ENCODE data around the gene KLK13.

KLK13 gene

DNA sequence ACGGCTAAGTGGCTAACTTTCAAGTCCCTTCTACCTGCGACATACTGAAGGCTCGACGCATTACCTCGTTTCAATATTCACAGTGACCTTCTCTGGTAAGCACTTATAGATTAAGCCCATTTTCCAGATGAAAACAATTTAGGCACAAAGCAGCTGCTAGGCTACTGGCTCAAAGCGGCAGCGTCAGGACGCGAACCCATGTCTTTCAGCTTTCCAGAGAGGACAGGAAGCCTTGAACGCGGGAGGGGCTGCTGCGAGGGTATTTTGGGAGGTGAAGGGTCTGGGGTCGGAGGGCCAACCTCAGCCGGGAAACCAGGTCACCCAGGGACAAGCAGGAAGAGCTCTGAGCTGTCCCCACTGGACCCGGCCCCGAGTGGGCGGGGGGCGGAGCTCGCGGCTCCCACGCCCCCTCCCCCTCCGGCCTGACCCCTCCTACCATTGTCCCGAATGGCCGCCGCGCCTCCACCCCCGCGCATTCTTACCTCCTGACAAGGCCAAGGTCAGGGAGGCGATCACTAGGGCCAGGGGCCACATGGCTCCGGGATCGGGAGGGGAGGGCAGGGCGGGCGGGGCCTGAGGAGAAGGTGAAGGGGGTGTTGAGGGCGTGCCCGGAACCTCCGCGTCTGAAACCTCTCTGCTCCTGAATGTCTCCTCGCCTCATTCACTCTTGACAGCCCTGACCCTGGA lies at the start of gene KLK13:
Gene KLK13 (minus strand): TSS at position 559 of the 687 bp plus-strand sequence. CDS start 25 bp downstream, at position 534.
- DNase-seq (ENCODE audit: low read depth in 2 of 2): no peak

DNA sequence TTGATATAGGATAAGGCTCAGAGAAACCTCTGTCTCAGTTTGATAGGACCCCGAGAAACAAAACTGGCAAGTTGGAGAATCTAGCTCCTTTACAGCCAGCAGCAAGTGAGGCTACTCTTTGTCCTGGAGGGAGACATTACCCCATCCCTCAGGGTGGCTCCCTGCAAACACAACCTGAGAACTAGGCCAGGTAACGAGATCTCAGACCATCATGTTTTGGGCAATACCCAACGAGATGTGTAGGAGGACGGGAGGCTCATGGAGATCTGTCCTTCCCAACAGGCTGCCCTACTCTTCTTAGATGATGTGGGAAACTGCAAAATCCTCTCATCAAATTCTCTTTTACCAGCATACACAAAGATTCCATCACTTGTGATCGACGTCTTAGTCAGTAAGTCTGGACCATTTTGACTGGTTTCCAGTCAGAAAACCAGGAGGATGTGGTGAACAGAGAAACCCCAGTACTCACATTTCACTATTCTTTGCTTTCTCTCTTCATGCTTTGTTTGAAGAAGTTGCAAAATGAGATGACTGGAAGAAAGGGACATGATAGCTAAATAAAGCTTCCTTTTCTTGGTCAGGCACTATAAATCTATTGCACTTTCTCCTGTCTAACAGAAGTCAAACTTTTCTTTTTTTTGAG lies 49.3 kb upstream of the KLK13 start:
- no peak for DNase-seq (ENCODE audit: low read depth in 2 of 2)

GRCh38 chr19:51111606-51112005 lies 46.7 kb upstream of the KLK13 start:
- no peak for DNase-seq (ENCODE audit: low read depth in 2 of 2)

DNA sequence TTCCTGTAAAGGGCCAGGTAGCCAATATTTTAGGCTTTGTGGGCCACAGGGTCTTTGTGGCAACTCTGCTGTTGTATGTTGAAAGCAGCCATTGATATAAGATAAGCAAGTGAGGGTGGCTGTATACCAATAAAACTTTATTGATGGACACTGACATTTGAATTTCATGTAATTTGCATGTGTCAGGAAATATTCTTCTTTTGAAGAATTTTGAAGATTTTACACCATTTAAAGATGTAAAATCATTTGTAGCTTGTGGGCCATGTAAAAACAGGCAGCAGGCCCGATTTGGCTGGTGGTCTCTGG lies 45.7 kb upstream of the KLK13 start:
- no peak for DNase-seq (ENCODE audit: low read depth in 2 of 2)

- DNase-seq (ENCODE audit: low read depth in 2 of 2): no peak
Measured at GRCh38 chr19:51108805-51109146, 43.9 kb upstream of the KLK13 start.

GRCh38 chr19:51108066-51108804 lies 43.3 kb upstream of the KLK13 start, which contains the start of gene CTU1:
Gene CTU1, minus strand, starts transcription at chr19:51108409. Its CDS starts 3,840 bp downstream, at chr19:51104569.
- DNase-seq (ENCODE audit: low read depth in 2 of 2): peak; percentile 97 to 99

- no peak for DNase-seq (ENCODE audit: low read depth in 2 of 2)
Measured at GRCh38 chr19:51107406-51108065, 42.6 kb upstream of the KLK13 start.

GRCh38 chr19:51103926-51104341 lies 39.0 kb upstream of the KLK13 start:
- DNase-seq (ENCODE audit: low read depth in 2 of 2): no peak

DNA sequence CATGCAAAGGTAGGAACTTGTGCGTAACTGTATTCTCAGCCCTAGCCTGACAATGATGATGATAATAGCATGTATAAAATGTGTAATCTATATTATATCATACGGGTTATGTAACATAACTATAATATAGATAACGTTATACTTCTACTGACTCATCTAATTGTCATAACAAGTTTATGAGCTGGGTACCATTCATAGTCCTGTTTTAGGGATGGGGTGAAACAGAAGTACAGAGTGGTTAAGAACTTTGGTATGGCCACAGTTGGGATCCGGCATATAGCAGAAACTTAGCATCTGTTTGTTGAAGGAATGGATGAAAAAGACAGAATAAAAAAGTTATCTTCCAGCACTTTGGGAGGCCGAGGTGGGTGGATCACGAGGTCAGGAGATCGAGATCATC lies 38.1 kb upstream of the KLK13 start:
- no peak for DNase-seq (ENCODE audit: low read depth in 2 of 2)

DNA sequence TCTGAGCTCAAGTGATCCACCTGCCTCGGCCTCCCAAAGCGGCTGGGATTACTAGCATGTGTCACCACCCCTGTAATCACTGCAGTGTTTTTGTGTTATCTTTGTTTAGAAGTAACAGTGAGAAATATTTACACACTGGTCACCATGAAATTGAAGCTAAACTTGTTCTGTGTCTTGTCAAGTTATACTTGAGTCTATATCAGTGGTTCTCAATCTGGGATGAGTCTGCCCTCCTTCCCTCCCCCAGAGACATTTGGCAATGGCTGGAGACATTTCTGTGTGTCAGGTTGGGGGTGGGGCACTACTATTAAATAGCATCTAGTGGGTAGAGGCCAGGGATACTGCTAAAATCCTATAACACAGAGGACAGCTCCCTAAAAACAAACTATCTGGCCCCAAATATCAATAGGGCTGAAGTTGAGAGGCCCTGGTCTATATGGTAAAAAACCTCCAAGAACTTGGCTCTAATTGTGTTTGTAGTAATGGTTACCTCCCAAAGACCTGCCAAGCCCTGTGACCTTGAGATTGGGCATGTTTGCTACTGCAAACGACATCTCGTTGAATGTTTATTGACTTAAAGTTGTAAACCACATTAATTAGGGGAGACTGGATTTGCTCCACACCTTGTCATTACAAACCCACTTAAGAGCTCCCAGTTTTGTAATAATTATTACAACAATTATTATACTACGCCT lies 36.4 kb upstream of the KLK13 start:
- DNase-seq (ENCODE audit: low read depth in 2 of 2): no peak

- no peak for DNase-seq (ENCODE audit: low read depth in 2 of 2)
Measured at GRCh38 chr19:51100601-51101000, 35.7 kb upstream of the KLK13 start.

GRCh38 chr19:51099047-51099382 lies 34.1 kb upstream of the KLK13 start:
- DNase-seq (ENCODE audit: low read depth in 2 of 2): no peak

- DNase-seq (ENCODE audit: low read depth in 2 of 2): peak in 1 of 2 donors; percentile 31
Measured at GRCh38 chr19:51098365-51099046, 33.6 kb upstream of the KLK13 start.

DNA sequence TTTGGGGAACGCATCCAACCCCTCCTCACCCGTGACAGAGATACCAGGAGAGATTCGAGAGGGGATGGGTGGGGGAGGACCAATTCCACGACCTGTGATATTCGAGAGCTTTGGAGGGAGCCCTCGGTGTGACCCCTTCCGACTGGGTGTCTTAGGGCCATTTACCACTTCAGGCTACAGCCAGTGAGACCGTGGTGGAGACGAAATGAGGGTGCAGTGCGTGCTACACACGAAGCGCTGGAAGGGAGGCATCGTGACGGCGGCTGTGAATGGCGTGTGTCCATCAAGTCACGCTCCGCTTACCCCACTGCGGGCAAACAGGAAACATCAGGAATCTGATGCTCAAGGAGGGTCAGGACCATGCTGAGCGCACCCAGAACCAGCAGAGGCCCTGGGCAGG lies 32.9 kb upstream of the KLK13 start:
- no peak for DNase-seq (ENCODE audit: low read depth in 2 of 2)

- peak; percentile 42 to 58 for DNase-seq (ENCODE audit: low read depth in 2 of 2)
Measured at GRCh38 chr19:51097166-51097738, 32.4 kb upstream of the KLK13 start.

- no peak for DNase-seq (ENCODE audit: low read depth in 2 of 2)
Measured at GRCh38 chr19:51096473-51097165, 31.7 kb upstream of the KLK13 start.

DNA sequence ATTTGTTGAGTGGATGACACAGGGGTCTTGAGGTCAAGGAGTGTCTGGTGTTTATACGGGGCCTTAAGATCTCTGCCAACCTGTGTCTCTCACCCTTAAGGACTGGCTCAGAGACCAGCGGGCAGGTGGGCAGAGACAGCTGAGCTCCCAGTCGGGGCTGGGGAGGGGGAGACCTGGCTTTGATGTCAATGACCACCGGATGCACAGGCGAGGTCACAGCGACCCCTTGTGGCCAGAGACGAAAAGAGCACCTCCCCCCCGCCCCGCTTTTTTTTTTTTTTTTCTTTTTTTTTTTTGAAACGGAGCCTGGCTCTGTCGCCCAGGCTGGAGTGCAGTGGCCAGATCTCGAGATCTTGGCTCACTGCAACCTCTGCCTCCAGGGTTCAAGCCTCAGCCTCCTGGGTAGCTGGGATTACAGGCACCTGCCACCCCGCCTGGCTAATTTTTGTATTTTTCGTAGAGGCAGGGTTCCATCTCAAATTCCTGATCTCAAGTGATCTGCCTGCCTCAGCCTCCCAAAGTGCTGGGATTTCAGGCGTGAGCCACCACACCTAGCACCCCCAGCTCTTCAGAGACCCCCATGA lies 29.9 kb upstream of the KLK13 start:
- DNase-seq (ENCODE audit: low read depth in 2 of 2): no peak

DNA sequence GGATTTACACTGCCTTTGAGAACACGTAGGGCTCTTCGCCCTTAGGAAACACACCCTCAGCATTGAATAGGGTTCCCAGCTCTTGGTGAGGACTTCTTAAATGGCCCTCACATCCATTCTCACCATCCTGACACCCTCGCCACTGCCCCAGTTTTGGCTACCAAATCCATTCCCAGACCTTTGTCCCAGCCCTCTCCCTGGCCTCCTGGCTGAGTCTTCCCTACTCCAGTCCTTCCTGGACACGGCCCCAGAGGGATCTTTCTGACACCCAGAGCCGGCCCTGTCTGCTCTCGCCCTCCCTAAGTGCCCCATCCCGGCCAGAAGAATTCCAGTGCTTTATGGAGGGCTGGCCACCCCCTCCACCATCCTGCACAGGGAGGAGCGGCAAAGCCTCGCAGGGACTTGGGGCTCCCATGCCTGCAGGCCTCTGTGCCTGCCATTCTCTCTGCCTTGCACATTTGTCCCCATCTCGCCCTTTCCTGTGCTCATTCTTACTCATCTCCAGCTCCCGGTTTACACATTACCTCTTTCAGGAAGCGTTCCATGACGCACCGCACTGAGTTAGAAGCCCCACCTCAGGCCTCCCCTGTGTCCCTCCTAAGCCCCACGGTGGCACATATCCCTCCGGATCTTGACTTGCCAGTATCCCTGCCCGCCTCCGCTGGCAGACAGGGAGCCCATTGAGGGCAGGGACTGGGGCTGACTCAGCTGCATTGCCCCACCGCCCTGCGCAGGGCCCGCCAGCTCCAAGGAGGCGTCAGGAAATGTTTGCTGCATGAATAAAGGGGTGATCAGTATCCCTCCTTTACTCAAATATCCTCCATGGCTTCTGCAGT lies 28.8 kb upstream of the KLK13 start:
- DNase-seq (ENCODE audit: low read depth in 2 of 2): no peak

- no peak for DNase-seq (ENCODE audit: low read depth in 2 of 2)
Measured at GRCh38 chr19:51093101-51093500, 28.2 kb upstream of the KLK13 start.

Measured in stimulated activated CD8-positive, alpha-beta memory T cell treated with anti-CD3 and anti-CD28 coated beads, Interleukin-7, amount 100 ng/mL, for 4 hours (primary cell).